ENCODE data around the gene TLE3.

TLE3 gene

GRCh38 chr15:70049701-70050301 lies 47.9 kb downstream of the TLE3 start:
- Histone ChIP-seq H3K36me3 (peaks cover 58% of the 10 kb centered on the region), H3K27ac (no peak overlapping the region), H3K9me3 (ENCODE audit: severe bottlenecking) (no peaks in the 10 kb centered on the region), H3K4me3 (ENCODE audit: low read depth, low read length) (no peak overlapping the region), H3K27me3 (ENCODE audit: insufficient read depth, low read depth, severe bottlenecking) (no peaks in the 10 kb centered on the region)
- TF ChIP-seq CTCF (IDR thresholded peaks at IDR 0.05; ENCODE audit: low read depth, low read length), result no peak
- DNase-seq, result no peak

GRCh38 chr15:70048578-70049514 lies 48.9 kb downstream of the TLE3 start:
- H3K36me3 ChIP-seq, result peaks cover 48% of the 10 kb centered on the region
- TF ChIP-seq CTCF (IDR thresholded peaks at IDR 0.05; ENCODE audit: low read depth, low read length), result no peak

GRCh38 chr15:70048198-70048565 lies 49.5 kb downstream of the TLE3 start:
- Histone ChIP-seq H3K27me3 (ENCODE audit: insufficient read depth, low read depth, severe bottlenecking) (no peaks in the 10 kb centered on the region), H3K9me3 (ENCODE audit: severe bottlenecking) (no peaks in the 10 kb centered on the region), H3K27ac (peak overlapping the region; percentile 45), H3K4me3 (ENCODE audit: low read depth, low read length) (no peak overlapping the region), H3K36me3 (peaks cover 42% of the 10 kb centered on the region)
- no peak for TF ChIP-seq CTCF (IDR thresholded peaks at IDR 0.05; ENCODE audit: low read depth, low read length)
- DNase-seq, result no peak

More at GRCh38 chr15:70048578-70049514, 48.9 kb downstream of the TLE3 start:
- no peak for DNase-seq
- Histone ChIP-seq H3K27ac (peak overlapping the region; percentile 45; the same call in 1 of the 2 replicates), H3K27me3 (ENCODE audit: insufficient read depth, low read depth, severe bottlenecking) (no peaks in the 10 kb centered on the region), H3K4me3 (ENCODE audit: low read depth, low read length) (no peak overlapping the region), H3K9me3 (ENCODE audit: severe bottlenecking) (no peaks in the 10 kb centered on the region)

- no peak for TF ChIP-seq CTCF (IDR thresholded peaks at IDR 0.05; ENCODE audit: low read depth, low read length)
- DNase-seq, result peak; percentile 81
- Histone ChIP-seq H3K27ac (peak overlapping the region; percentile 45), H3K4me3 (ENCODE audit: low read depth, low read length) (no peak overlapping the region), H3K36me3 (peaks cover 36% of the 10 kb centered on the region), H3K9me3 (ENCODE audit: severe bottlenecking) (no peaks in the 10 kb centered on the region), H3K27me3 (ENCODE audit: insufficient read depth, low read depth, severe bottlenecking) (no peaks in the 10 kb centered on the region)
Observed at GRCh38 chr15:70047386-70048197, 50.1 kb downstream of the TLE3 start.

- no peak for TF ChIP-seq CTCF (IDR thresholded peaks at IDR 0.05; ENCODE audit: low read depth, low read length)
- Histone ChIP-seq H3K27ac (no peak overlapping the region), H3K4me3 (ENCODE audit: low read depth, low read length) (no peak overlapping the region), H3K36me3 (peaks cover 30% of the 10 kb centered on the region), H3K27me3 (ENCODE audit: insufficient read depth, low read depth, severe bottlenecking) (no peaks in the 10 kb centered on the region), H3K9me3 (ENCODE audit: severe bottlenecking) (no peaks in the 10 kb centered on the region)
- no peak for DNase-seq
Observed at GRCh38 chr15:70046679-70047369, 50.9 kb downstream of the TLE3 start.
